ENCODE measurements around the gene CXCL12. TPM values are rescaled to one million over a fixed set of nuclear protein-coding genes. Genes with fewer than 3 reads are reported as not detected.

Gene CXCL12
- total RNA-seq, 1 donor from 2014 or later, result 153 TPM

DNA sequence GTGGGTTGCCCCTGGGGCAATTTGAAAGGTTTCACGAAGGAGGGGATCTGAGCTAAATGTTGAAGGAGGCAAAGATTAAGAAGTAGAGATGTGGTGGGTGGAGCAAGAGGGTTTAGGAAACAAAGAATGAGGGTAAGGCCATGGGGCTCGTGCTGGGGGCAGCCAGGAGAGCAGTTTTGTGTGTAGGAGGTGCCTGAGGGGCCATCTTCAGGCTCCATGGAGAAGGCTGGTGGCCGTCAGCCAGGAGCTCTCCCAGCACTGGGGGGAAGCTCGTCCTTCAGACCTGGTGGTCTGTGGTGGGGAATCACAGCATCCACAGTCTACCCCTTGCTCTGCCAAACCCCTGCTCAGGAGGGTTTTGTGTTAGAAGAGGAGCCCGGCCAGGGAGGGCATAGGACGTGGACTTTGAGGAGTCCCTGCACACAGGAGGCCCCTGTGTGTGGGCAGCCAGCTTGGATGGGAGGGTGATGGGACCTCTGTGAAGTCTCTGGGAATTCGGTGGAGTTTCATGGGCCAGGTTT lies 11.8 kb upstream of the CXCL12 start:
- H3K36me3 Mint-ChIP-seq (ENCODE audit: unreplicated experiment), result no peaks in the 10 kb centered on the region
- peak; percentile 67 for DNase-seq (ENCODE audit: extremely low spot score, unreplicated experiment)
- no peak overlapping the region for H3K4me3 Mint-ChIP-seq (ENCODE audit: unreplicated experiment)
- no peak overlapping the region for H3K27ac Mint-ChIP-seq (ENCODE audit: unreplicated experiment)
- no peaks in the 10 kb centered on the region for H3K9me3 Mint-ChIP-seq (ENCODE audit: unreplicated experiment)
- H3K4me1 Mint-ChIP-seq (ENCODE audit: unreplicated experiment), result peaks cover 19% of the 10 kb centered on the region
- peaks cover 64% of the 10 kb centered on the region for H3K27me3 Mint-ChIP-seq (ENCODE audit: unreplicated experiment)
- TF ChIP-seq, protein P1, sequence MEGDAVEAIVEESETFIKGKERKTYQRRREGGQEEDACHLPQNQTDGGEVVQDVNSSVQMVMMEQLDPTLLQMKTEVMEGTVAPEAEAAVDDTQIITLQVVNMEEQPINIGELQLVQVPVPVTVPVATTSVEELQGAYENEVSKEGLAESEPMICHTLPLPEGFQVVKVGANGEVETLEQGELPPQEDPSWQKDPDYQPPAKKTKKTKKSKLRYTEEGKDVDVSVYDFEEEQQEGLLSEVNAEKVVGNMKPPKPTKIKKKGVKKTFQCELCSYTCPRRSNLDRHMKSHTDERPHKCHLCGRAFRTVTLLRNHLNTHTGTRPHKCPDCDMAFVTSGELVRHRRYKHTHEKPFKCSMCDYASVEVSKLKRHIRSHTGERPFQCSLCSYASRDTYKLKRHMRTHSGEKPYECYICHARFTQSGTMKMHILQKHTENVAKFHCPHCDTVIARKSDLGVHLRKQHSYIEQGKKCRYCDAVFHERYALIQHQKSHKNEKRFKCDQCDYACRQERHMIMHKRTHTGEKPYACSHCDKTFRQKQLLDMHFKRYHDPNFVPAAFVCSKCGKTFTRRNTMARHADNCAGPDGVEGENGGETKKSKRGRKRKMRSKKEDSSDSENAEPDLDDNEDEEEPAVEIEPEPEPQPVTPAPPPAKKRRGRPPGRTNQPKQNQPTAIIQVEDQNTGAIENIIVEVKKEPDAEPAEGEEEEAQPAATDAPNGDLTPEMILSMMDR (IDR thresholded peaks at IDR 0.05), result no peak

DNA sequence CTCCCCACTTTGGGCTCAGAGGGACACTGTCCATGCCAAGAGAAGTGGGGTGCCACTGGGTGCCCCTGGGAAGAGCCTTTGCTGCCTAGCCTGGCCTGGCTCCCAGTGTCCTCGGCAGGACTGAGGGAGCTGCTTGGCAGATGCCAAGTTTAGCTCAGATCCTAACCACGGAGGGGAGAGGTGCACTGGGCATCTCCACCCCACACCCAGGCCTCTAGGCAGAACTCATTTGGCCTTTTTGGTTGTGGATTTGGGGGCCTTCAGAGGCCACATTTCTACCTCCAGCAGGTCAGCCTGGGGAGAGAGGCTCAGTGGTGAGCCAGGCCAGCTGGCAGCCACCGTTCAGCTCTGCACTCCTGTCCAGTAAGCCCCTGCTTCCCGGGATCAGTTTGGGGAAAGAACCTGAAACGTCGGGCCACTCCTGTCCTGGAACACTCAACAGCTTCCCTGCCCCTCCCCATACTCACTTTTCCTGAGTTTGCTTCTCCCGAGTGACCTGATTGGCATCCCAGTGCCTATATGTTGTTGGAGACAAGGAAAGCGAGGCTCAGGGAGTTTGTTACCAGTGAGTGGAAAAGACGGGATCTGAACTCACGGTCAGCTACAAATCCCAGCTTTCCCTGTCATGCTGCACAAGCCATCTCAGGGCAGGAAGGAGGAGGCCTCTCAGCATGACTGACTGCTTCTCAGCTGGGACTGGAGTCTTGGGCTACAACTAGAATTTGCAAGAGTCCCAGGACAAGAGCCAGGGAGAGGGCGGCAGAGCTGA lies 11.2 kb upstream of the CXCL12 start:
- Mint-ChIP-seq H3K4me1 (ENCODE audit: unreplicated experiment) (peaks cover 19% of the 10 kb centered on the region), H3K27me3 (ENCODE audit: unreplicated experiment) (peaks cover 64% of the 10 kb centered on the region), H3K9me3 (ENCODE audit: unreplicated experiment) (no peaks in the 10 kb centered on the region), H3K4me3 (ENCODE audit: unreplicated experiment) (no peak overlapping the region), H3K27ac (ENCODE audit: unreplicated experiment) (no peak overlapping the region), H3K36me3 (ENCODE audit: unreplicated experiment) (no peaks in the 10 kb centered on the region)
- TF ChIP-seq, protein P1 (IDR thresholded peaks at IDR 0.05), result no peak
- peak; percentile 74 for DNase-seq (ENCODE audit: extremely low spot score, unreplicated experiment)

DNA sequence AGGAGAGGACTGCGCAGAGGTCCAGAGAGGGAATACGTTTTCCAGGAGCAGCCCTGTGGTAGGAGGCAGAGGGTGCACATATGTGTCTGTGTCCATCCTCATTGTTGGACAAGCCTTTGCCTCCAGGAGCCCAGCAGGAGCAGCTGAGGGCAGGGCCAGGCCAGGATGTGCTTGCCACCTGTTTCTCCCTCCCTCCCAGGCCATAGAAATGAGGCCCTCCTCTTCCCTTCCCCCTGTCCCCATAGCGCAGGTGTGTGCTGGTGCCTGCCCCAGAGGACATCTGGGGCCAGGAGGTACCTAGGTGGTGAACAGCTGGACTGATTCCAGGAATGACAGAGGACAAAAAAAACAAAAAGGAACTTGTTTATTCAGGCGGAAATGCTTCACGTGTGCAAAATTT lies 10.5 kb upstream of the CXCL12 start:
- Mint-ChIP-seq H3K27ac (ENCODE audit: unreplicated experiment) (no peak overlapping the region), H3K4me1 (ENCODE audit: unreplicated experiment) (peaks cover 25% of the 10 kb centered on the region), H3K36me3 (ENCODE audit: unreplicated experiment) (no peaks in the 10 kb centered on the region), H3K27me3 (ENCODE audit: unreplicated experiment) (peaks cover 57% of the 10 kb centered on the region), H3K9me3 (ENCODE audit: unreplicated experiment) (no peaks in the 10 kb centered on the region), H3K4me3 (ENCODE audit: unreplicated experiment) (no peak overlapping the region)
- TF ChIP-seq, protein P1 (IDR thresholded peaks at IDR 0.05), result no peak
- DNase-seq (ENCODE audit: extremely low spot score, unreplicated experiment), result peak; percentile 46

DNA sequence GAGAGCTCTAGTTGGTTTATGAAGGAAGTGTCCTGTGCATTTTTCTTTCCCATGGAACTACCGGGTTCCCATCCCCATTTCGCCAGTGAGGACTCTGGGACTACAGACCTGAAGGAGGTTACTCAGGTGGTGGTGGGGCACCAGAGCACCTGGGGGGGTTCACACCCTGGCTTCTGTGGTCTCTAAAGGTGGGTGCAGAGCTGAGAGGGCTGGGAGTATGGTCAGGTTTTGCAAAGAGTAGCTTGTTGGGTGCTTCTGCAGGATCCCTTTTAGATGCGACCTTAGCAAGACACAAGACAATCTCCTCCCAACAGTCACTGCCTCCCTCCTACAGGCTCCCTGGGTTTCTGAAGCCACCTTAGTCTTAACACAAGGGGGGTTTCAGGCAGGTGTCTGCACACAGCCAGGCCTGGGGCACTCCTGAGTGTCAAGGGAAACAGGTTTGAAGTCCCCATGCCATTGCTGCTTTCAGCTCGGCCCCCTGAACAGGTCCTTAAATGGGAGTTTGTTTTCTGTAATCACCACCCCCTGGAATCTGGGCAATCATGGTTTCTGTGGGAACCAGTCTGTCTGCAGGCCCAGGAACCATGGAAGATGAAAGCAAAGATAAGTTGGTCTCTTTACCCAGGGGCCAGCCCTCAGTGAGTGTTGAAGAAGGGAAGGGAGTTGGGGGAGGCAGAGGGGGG lies 9.9 kb upstream of the CXCL12 start:
- H3K9me3 Mint-ChIP-seq (ENCODE audit: unreplicated experiment), result no peaks in the 10 kb centered on the region
- H3K27me3 Mint-ChIP-seq (ENCODE audit: unreplicated experiment), result peaks cover 53% of the 10 kb centered on the region
- peak; percentile 65 for DNase-seq (ENCODE audit: extremely low spot score, unreplicated experiment)
- no peak overlapping the region for H3K27ac Mint-ChIP-seq (ENCODE audit: unreplicated experiment)
- no peaks in the 10 kb centered on the region for H3K36me3 Mint-ChIP-seq (ENCODE audit: unreplicated experiment)
- TF ChIP-seq, protein P1 (IDR thresholded peaks at IDR 0.05), result no peak
- peaks cover 26% of the 10 kb centered on the region for H3K4me1 Mint-ChIP-seq (ENCODE audit: unreplicated experiment)
- no peak overlapping the region for H3K4me3 Mint-ChIP-seq (ENCODE audit: unreplicated experiment)
